HG02763 (cell line): Measurements from ENCODE around the gene THSD4.
"Not testable (repeated sequence)": the region's sequence is repeated elsewhere in the genome, so short reads cannot be mapped to it uniquely, and the experiment has no call there.

ENCODE experiments used
- ATAC-seq: cut with Tn5 transposase; IDR thresholded peaks from one replicate; pipeline ENCODE4 v1.9.1; 2021; ENCODE audit warnings: mild to moderate bottlenecking, moderate library complexity; ENCODE audit not compliant: unreplicated experiment

The THSD4 gene

GRCh38 chr15:71400294-71400693 is 285.0 kb downstream of the THSD4 start:
- no peak for ATAC-seq

GRCh38 chr15:71401728-71402127 is 286.5 kb downstream of the THSD4 start:
- not testable (repeated sequence) for ATAC-seq

GRCh38 chr15:71409541-71409940 is 294.3 kb downstream of the THSD4 start:
- ATAC-seq = no peak

GRCh38 chr15:71410347-71410746 is 295.1 kb downstream of the THSD4 start:
- no peak for ATAC-seq

- ATAC-seq = no peak
These were observed 296.5 kb downstream of the THSD4 start for GRCh38 chr15:71411538-71412482.

- no peak for ATAC-seq
These were observed 298.1 kb downstream of the THSD4 start for GRCh38 chr15:71413419-71413818.

DNA sequence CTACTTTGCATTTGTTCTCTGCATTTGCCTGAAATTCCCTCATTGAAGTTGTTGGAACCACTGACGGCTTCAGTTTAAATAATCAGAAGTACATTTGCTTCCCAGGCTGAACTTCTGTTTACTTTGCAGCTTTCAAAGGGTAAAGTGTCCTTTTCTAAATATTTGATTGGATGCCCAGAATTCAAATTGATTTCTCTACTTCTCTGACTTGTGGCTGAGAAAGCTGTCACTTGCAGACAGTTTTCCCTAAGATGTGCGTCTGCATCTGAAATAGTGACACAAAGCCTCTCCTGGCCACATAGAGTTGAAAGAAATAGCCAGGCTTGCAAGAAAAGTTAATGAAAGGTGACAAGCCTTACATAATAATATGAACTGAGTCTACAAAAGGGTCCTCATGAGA is 299.6 kb downstream of the THSD4 start:
- ATAC-seq = no peak

DNA sequence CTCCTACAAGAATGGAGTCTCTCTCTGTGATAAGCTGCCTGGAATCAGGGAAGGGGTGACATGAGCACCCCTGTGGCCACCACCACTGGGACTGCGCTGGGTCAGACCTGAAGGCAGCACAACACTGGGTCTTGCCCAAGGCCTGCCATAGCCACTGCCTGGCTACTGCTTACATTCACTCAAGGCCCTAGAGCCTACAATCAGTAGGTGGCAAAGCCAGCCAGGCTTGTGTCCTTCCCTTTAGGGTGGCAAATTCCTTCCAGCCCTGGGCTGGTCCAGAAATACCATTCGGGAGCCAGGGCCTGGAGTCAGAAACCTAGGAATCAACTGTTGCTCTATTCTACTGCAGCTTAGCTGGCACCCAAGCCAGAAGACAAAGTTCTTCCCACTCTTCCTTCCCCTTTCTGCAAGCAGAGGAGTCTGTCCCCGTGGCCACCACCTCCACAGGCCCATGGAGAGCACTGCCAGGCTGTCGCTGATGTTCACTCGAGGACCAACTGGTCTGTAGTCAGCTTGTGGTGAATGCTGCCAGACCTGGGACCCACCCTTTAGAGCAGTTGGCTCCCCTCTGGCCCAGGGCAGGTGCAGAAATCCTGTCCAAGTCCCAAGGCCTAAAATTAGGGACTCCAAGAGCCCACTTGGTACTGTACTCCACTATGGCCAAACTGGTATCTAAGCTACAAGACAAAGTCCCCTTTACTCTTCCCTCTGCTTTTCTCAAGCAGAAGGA is 307.4 kb downstream of the THSD4 start:
- ATAC-seq = no peak

- no peak for ATAC-seq
These were observed 309.5 kb downstream of the THSD4 start for GRCh38 chr15:71424765-71425164.

GRCh38 chr15:71425388-71425787 is 310.1 kb downstream of the THSD4 start:
- no peak for ATAC-seq

- ATAC-seq = no peak
These were observed 311.5 kb downstream of the THSD4 start for GRCh38 chr15:71426792-71427191.

GRCh38 chr15:71430782-71431181 is 315.5 kb downstream of the THSD4 start:
- ATAC-seq = no peak

- ATAC-seq = no peak
These were observed 316.4 kb downstream of the THSD4 start for GRCh38 chr15:71431343-71432336.

GRCh38 chr15:71433402-71433801 is 318.1 kb downstream of the THSD4 start:
- no peak for ATAC-seq

- ATAC-seq = no peak
These were observed 319.5 kb downstream of the THSD4 start for GRCh38 chr15:71434774-71435173.

GRCh38 chr15:71435552-71435951 is 320.3 kb downstream of the THSD4 start:
- ATAC-seq = no peak

DNA sequence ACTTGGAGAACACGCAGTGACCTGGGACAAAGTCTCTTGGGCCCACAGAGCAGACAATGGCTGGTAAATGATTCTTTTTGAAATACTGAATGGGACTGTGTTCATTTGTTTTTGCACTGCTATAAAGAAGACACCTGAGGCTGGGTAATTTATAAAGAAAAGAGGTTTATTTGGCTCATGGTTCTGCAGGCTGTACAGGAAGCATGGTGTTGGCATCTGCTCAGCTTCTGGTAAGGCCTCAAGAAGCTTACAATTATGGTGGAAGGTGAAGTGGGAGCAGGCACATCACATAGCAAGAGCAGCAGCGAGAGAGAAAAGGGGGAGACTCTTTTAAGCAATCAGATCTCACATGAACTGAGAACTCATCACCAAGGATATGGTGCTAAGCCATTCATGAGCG is 321.6 kb downstream of the THSD4 start:
- no peak for ATAC-seq

DNA sequence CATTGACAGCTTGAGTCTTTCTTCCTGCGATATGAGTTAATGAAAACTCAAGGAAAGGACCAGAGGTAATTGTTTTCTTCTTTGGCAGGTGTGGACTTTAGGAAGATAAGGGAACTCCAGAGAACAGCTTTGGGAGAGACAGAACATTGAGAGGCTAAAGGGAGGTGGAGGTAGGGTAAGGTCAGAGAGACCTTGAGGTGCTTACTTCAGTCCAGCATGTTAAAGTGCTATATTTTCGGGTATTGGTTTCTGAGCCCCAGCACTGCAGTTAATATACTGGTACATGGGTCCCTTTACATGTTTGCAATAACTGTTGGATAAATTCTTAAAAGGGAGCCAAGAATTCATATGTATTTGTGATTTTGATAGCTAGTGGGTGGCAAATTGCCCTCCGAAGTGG is 322.1 kb downstream of the THSD4 start:
- ATAC-seq = no peak

DNA sequence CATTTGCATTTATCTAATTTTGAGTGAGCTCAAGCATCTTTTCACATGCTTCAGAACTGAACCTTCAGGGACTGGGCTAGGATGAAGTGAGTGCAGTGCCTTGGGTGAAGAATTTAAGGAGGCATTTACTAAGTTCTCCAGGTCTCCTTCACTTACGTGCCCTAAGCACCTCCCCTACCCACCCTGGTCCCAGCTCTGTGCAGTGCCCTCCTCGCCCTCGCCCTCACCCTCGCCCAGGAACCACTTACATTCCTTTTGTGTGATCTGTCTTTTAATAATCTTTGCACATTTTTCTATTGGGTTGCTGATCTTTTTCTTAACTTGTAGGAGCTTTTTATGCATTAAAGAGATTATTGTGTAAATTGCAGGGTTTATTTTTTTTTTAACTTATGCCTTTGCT is 322.6 kb downstream of the THSD4 start:
- ATAC-seq = no peak

- ATAC-seq = not testable (repeated sequence)
These were observed 324.2 kb downstream of the THSD4 start for GRCh38 chr15:71439478-71439877.
